DOHH2 (cell line): Measurements from ENCODE around the gene TTC17.

ENCODE experiments used
- CTCF ChIP-seq: fragments of 200-600 bp; sonication (generic); IDR thresholded peaks from one replicate; pipeline ENCODE4 v1.5.1; 2014; ENCODE audit warnings: antibody characterized with exemption, mild to moderate bottlenecking, low read depth, low read length; ENCODE audit not compliant: poor library complexity, severe bottlenecking
- EZH2phosphoT487 ChIP-seq: fragments of 200-600 bp; sonication (generic); IDR thresholded peaks from 2 replicates; pipeline ENCODE4 v1.6.1; 2017; ENCODE audit warnings: borderline replicate concordance, mild to moderate bottlenecking, antibody characterized with exemption, low read length, moderate library complexity, mixed read lengths

- TF ChIP-seq CTCF, result no peak
- no peak for TF ChIP-seq EZH2phosphoT487
Measured at GRCh38 chr11:43486141-43486540, 127.4 kb downstream of the TTC17 start.
